GM18517 (cell line): ENCODE results near the gene PROK1.

ENCODE experiments used
- ATAC-seq: cut with Tn5 transposase; IDR thresholded peaks from one replicate; pipeline ENCODE4 v1.9.1; 2021; ENCODE audit warnings: mild to moderate bottlenecking, moderate library complexity; ENCODE audit not compliant: unreplicated experiment

The PROK1 gene

GRCh38 chr1:110464340-110464739 lies 13.4 kb downstream of the PROK1 start:
- no peak for ATAC-seq

GRCh38 chr1:110465038-110465813 lies 14.3 kb downstream of the PROK1 start:
- no peak for ATAC-seq

- ATAC-seq: no peak
These were observed 14.9 kb downstream of the PROK1 start for GRCh38 chr1:110465814-110466380.

GRCh38 chr1:110466646-110467280 lies 15.8 kb downstream of the PROK1 start:
- no peak for ATAC-seq

GRCh38 chr1:110471131-110471530 lies 20.2 kb downstream of the PROK1 start:
- ATAC-seq: no peak

- ATAC-seq: no peak
These were observed 21.6 kb downstream of the PROK1 start for GRCh38 chr1:110472546-110472945.

- ATAC-seq: no peak
These were observed 23.5 kb downstream of the PROK1 start for GRCh38 chr1:110474444-110474843.

GRCh38 chr1:110475362-110476027 lies 24.5 kb downstream of the PROK1 start:
- ATAC-seq: no peak

- ATAC-seq: no peak
These were observed 25.2 kb downstream of the PROK1 start for GRCh38 chr1:110476028-110476765.

GRCh38 chr1:110477041-110477440 lies 26.1 kb downstream of the PROK1 start:
- no peak for ATAC-seq

- ATAC-seq: no peak
These were observed 26.6 kb downstream of the PROK1 start for GRCh38 chr1:110477445-110477957.

GRCh38 chr1:110477967-110478640 lies 27.2 kb downstream of the PROK1 start:
- no peak for ATAC-seq

GRCh38 chr1:110478886-110479285 lies 27.9 kb downstream of the PROK1 start:
- ATAC-seq: no peak

- no peak for ATAC-seq
These were observed 29.6 kb downstream of the PROK1 start for GRCh38 chr1:110480356-110481096.

- ATAC-seq: no peak
These were observed 31.1 kb downstream of the PROK1 start for GRCh38 chr1:110481968-110482623.

GRCh38 chr1:110482662-110483307 lies 31.8 kb downstream of the PROK1 start:
- no peak for ATAC-seq

GRCh38 chr1:110483308-110483685 lies 32.3 kb downstream of the PROK1 start:
- no peak for ATAC-seq

- ATAC-seq: no peak
These were observed 33.9 kb downstream of the PROK1 start for GRCh38 chr1:110484801-110485200.
